Umbilical cord (tissue), 2 donors: ENCODE data around the gene CHCHD10. TPM values are rescaled to one million over a fixed set of nuclear protein-coding genes. Genes with fewer than 3 reads are reported as not detected.

Source experiments
- DNase-seq: peaks from one replicate; pipeline ENCODE4 v3.0.0-alpha.2; 2015; ENCODE audit warnings: low spot score
- total RNA-seq: library from RNA; depleted of rRNA; stranded (reverse); fragments of >200 nt; gene quantifications from one replicate; pipeline ENCODE4 v1.2.3, GENCODE V29; 2014; ENCODE audit warnings: low replicate concordance; ENCODE audit not compliant: insufficient read depth

The CHCHD10 gene
- total RNA-seq, 1 donor from 2014 or later: not detected

DNA sequence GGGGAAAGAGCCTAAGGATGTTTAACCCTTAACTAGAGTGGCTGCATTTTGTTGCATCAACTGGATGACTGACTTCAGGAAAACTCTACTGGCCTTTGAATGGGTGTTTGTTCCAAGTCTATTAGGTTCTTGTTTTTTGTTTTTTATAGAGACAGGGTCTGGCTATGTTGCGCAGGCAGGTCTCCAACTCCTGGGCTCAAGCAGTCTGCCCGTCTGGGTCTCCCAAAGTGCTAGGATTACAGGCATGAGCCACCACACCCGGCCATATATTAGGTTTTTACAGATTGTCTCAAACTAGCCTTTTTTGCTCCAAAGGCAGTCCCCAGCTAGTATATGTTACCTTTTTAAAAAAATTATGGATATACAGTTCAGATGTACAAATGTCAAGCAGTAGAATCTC is 20.1 kb upstream of the CHCHD10 start:
- peak; percentile 53 for DNase-seq

DNA sequence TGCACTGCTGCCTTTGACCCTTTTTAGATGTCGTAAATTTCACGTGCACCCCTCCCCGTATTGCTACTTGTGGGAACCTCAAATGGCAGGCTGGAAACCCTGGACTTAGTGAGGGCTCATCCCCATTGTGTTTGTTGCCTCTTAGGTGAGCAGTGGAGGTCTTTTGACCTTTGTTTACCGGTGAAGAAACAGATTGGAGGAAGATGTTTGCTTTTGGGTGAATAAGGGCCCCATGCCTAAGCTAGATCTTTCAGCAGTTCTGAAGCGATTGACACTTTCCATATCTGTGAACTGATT is 19.8 kb upstream of the CHCHD10 start:
- no peak for DNase-seq

DNA sequence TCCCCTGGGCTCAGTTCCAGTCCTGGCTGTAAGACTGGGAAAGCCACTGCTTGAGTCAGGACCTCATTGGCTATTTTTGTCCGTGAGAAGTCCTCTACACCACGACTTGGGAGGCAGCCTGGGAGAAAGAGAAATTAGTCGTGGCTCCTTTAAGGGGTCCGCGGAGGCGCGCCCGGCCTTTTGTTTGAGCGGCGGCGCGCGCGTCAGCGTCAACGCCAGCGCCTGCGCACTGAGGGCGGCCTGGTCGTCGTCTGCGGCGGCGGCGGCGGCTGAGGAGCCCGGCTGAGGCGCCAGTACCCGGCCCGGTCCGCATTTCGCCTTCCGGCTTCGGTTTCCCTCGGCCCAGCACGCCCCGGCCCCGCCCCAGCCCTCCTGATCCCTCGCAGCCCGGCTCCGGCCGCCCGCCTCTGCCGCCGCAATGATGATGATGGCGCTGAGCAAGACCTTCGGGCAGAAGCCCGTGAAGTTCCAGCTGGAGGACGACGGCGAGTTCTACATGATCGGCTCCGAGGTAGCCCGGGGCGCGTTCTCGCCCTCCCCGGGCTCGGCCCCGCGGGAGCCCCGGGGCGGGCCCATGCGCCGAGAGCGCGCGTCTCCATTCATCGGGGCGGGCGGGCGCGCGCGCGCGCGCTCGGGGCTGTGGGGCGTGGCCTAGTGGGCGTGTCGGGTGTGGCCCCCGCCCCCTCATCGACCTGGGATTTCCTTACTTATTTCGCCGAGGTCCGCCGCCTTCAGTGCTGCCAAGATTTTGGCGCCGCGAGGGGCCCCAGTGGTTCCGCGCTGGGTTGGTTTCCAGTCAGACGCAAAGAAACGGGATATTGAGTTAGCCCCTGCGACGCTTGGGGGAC is 19.2 kb upstream of the CHCHD10 start, which contains the start of gene SMARCB1:
Gene SMARCB1 (plus strand): TSS at position 215 of the 848 bp plus-strand sequence. CDS start 204 bp downstream, at position 419.
- DNase-seq: peak; percentile 95

DNA sequence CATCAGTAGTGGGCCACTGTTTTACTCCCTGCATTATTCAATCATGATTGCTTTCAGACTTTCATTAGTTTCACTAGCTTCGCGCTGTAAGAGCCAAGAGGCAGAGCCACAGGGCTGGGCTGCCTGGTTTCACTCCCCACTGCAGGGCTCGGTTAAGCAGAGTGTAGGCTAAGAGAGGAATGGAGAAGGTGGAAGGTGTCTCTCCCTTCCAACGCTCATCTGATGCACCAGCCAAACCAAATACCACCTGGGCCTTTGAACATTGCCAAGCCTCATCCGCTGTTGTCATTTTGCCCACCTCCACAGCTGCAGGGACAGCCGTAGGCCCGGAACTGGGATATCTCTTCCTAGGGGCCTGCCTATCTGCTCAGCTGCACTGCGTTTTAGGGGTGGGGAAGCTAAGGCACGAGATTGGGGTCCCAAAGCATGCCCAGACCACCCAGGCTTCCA is 18.5 kb upstream of the CHCHD10 start:
- DNase-seq: no peak

DNA sequence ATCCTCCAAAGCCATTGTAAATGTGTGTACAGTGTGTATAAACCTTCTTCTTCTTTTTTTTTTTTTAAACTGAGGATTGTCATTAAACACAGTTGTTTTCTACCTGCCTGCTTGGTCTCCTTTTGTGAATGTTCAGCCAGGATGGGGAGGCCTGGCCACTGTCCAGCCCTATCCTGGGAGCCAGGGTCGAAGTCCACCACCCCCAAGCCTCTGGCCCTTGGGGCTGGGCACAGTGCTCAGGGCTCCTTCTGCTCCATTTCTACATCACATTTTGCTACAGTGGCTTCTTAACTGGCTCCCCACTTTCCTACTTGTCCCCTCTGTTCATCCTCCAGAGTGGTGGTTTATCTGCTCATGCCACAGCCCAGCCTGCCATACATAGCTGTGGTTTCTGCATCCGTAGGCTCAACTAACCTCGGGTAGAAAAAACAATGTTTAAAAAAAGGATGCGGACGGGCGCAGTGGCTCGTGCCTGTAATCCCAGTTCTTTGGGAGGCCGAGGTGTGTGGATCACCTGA is 16.5 kb upstream of the CHCHD10 start:
- no peak for DNase-seq

DNA sequence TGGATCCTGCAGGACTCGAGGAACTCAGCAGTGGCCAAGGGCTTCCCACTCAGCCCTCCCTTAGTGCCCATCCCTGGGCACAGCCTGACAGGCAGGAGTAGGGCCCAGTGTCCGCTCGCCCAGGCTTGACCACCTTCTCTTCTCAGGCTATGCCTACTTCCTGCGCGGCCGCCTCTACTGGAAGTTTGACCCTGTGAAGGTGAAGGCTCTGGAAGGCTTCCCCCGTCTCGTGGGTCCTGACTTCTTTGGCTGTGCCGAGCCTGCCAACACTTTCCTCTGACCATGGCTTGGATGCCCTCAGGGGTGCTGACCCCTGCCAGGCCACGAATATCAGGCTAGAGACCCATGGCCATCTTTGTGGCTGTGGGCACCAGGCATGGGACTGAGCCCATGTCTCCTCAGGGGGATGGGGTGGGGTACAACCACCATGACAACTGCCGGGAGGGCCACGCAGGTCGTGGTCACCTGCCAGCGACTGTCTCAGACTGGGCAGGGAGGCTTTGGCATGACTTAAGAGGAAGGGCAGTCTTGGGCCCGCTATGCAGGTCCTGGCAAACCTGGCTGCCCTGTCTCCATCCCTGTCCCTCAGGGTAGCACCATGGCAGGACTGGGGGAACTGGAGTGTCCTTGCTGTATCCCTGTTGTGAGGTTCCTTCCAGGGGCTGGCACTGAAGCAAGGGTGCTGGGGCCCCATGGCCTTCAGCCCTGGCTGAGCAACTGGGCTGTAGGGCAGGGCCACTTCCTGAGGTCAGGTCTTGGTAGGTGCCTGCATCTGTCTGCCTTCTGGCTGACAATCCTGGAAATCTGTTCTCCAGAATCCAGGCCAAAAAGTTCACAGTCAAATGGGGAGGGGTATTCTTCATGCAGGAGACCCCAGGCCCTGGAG is 15.7 kb upstream of the CHCHD10 start:
- DNase-seq: no peak

DNA sequence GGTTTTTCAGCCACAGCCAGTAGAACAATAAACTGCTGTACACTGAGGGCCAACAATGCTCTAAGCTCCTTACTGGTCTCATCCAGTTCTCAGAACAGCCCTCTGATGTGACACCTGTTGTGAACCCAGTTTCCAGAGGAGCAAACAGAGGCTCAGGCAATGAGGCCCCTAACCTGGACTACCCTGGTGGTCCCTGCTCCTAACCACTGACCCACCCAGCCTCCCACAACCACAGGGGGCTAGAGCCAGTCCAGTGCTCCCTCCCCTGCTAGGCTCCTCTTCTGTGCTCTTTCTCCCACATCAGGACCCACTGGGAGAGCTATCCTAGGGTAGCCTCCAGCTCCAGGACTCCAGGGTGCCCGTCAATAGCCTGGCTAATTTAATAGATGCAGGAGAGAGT is 14.9 kb upstream of the CHCHD10 start:
- DNase-seq: no peak

DNA sequence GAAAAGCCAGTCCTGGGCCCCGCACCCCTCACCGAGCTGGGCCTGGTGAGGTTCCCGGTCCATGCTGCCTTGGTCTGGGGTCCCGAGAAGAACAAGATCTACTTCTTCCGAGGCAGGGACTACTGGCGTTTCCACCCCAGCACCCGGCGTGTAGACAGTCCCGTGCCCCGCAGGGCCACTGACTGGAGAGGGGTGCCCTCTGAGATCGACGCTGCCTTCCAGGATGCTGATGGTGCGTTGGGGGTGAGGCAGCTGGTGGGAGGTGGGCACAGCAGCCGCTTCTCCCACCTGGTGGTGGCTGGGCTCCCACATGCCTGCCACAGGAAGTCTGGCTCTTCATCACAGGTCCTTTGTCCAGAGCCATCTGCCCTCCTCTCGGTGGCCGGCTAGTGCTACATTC is 14.5 kb upstream of the CHCHD10 start:
- no peak for DNase-seq

DNA sequence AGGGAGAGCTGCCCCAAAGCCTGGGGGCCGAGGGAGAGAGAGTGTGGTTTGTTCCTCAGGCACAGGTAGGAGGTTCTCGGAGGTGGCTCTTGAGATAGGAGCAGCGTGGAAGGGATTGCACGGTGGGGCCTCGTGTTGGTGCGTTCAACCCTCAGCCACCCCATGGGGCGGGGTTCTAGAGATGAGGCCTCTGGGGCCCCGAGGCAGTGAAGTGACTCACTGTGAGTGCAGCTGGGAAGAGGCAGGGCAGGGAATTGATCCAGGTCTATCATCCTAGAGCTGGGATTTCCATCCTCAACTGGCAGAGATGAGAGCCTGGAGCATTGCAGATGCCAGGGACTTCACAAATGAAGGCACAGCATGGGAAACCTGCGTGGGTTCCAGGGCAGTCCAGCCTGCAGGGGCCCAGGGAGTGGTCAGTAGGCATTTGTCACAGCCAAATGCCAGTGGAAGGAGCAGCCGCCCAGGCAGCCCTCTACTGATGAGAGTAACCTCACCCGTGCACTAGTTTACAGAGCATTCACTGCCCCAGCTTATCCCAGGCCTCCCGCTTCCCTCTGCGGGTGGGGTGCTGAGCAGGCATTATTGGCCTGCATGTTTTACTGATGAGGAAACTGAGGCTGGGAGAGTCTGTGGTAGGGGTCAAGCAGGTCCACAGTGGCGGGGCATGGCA is 13.9 kb upstream of the CHCHD10 start:
- peak; percentile 93 for DNase-seq

DNA sequence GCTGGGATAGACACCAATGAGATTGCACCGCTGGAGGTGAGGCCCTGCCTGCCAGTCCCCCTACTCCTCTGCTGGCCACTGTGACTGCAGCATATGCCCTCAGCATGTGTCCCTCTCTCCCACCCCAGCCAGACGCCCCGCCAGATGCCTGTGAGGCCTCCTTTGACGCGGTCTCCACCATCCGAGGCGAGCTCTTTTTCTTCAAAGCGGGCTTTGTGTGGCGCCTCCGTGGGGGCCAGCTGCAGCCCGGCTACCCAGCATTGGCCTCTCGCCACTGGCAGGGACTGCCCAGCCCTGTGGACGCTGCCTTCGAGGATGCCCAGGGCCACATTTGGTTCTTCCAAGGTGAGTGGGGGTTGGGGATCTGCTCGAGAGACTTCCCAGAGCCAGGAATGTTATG is 13.3 kb upstream of the CHCHD10 start:
- DNase-seq: no peak

DNA sequence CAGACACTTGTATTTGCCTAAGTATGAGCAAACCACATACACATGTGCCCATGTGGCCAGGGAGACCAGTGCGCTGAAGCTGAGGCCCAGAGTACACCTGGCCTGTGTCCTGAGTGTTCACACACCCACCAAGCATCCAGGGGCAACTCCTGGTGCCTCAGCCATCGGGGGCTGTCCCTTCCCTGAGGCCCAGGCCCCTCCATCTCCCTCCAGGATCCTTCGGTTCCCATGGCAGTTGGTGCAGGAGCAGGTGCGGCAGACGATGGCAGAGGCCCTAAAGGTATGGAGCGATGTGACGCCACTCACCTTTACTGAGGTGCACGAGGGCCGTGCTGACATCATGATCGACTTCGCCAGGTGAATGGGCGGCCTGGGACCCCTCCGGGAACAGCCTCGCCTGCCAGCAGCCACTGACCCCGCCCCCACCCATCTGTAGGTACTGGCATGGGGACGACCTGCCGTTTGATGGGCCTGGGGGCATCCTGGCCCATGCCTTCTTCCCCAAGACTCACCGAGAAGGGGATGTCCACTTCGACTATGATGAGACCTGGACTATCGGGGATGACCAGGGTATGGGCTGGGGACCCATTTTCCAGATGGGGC is 12.5 kb upstream of the CHCHD10 start:
- DNase-seq: no peak

DNA sequence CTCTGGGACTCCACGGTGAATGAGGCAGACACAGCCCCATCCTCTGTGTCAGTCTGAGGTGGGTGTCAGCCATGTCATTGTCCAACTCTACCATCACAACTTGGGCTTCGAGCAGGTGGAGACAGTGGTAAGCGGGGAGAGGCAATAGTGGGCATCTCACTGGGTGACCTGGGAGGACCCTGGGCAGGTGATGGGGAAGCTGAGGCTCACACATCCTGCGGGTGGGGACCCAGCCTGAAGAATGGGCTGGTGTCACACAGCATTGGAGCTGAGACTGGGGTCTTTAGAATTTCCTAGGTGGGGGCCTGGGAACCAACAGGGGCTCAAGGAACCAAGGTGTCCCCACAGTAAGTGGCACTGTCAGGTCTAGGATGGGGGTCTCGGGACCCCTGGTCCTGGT is 12.0 kb upstream of the CHCHD10 start:
- DNase-seq: no peak

DNA sequence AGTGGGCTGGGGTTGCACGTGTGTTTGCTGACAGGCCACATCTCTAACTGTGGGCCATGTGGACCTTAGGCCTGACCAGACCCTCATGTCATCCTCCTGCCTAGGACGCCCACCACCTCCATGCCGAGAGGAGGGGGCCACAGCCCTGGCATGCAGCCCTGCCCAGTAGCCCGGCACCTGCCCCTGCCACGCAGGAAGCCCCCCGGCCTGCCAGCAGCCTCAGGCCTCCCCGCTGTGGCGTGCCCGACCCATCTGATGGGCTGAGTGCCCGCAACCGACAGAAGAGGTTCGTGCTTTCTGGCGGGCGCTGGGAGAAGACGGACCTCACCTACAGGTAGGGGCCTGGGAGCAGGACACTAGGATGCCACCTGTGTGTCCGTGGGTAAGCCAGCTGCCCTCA is 11.3 kb upstream of the CHCHD10 start:
- no peak for DNase-seq

DNA sequence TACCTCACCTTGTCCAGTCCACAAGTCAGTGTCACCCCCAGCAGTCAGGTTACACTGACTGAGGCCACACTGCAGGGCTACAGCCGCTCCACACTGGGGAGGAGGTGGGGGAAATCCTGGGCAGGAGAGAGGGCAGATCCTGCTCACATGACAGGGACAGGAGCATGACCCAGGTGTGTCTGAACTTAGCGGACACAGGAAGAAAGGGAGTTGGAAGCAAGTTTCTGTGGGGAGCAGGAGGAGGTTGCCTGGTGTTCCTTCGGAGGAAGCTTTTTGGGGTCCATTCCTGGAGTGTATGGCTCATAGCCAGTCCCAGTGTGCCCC is 10.8 kb upstream of the CHCHD10 start:
- DNase-seq: no peak

DNA sequence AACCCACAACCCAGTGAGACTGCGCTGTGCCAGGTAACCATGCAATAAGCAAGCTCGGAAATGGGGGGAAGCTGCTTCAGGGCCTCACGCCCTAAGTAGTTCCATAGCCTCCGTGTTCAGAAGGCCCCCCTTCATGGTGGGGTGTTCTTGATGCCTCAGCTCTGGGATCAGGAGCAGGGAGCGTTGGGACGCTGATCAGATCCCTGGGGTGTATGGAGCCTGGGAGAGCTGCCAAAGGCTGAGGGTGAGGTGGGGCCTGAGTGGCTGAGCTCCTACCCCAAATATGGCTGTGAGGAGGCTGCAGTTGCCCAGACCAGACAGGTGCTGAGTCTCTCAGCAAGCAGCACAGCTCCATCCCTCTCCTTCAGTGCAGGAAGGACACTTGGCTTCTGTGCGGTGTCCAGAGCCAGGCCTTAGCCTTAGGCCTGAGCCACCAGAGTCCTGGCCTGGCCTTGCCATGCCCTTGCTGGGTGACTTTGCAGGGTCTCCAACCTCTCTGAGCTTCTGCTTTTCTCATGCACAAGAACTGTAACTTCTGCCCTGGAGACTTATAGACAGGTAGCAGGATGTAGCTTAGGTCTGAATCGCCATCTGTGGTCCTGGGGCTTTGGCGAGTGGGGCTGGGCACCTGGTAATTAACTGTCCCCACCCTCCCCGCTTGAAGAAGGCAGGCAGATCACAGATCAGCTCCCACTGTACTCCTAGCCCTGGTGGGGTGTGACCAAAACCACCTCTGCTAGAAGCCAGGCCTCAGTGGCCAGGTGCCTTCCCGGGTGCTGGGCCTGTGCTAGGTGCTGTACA is 10.2 kb upstream of the CHCHD10 start:
- peak; percentile 54 for DNase-seq

DNA sequence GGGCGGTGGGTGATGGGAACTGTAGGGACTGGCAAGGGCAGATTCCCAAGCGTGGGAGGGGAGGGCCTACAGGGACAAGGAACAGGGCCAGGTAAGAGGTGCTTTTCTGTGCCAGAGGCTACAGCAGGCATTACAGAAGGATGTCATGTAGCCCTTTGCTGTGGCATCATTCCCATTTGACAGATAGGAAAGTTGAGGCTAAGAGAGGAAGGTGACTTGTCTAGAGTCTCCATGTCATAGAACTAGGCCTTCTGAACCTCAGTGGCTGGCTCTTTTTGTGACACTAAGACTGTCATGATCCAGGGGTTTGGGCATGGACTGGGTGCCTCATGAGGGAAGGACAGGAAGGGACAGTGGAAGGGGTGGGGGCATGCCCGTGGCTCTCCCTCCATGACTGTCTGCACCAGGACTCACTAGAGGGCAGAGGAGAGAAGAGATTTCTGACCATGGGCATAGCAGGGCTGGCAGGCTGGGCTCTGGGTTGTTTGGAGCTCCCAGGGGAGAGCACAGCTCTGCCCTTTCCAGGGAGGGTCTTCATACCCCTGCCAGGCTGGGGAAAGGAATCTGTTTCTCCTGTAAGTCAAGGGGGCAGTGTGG is 8.1 kb upstream of the CHCHD10 start:
- DNase-seq: no peak

DNA sequence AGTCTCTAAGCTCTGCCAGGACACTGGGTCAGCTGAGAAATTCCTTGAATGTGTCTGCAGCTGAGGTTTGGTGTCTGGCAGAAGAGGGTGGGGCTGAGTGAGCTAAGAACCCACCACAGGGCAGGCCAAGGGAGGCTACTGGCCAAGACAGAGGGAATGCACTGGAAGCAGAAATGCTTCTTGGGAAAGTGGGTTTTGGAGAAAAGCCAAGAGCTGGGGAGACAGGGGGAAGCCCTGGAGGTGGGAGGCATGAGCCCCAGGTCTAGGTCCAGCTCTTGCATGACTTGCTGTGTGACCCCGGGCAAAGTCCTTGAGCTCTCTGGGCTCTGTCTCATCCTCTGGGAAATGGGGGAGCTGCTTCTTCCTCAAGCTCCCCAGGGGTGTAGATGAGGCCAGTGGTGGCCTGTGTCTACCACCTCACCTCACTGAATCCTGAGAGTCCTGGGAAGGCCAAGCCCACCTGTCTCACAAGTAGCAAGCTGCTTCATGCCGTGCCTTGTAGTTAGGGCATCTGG is 7.2 kb upstream of the CHCHD10 start:
- DNase-seq: peak; percentile 86

DNA sequence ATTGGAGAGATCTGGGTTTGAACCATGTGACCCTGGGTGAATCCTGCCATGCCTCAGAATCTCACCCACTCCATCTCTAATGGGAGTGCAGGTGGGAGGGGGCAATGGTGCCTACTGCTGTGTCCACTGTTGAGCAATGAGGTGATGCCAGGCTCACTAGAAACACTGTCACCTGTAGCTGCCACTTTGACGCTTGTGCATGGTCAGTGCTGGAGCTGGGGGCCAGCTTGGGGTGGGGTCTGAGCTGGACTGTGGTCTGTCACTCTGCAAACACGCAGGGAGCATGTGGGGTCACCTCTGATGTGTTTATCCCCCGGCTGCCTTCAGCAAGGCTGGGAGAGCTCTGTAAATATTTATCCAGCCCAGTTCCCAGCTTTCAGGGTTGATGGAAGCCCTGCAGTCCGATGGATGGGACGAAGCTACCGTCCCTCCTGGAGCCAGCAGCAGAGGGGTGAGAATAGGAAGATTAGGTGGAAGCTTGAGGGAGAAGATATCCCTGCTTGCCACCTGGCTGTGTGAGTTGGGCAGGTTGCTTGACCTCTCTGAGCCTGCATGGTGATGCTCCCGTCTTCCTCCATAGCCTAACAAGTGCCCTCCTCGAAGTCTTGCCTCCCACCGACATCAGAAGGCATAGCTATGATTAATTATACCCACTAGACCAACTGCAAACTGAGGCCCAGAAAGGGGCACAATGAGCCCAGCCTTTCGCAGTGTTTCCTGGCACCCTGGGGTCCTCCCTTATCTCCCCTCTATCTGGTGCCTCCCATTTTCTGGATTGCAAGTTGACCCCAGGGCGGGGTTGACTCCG is 6.5 kb upstream of the CHCHD10 start:
- DNase-seq: no peak

DNA sequence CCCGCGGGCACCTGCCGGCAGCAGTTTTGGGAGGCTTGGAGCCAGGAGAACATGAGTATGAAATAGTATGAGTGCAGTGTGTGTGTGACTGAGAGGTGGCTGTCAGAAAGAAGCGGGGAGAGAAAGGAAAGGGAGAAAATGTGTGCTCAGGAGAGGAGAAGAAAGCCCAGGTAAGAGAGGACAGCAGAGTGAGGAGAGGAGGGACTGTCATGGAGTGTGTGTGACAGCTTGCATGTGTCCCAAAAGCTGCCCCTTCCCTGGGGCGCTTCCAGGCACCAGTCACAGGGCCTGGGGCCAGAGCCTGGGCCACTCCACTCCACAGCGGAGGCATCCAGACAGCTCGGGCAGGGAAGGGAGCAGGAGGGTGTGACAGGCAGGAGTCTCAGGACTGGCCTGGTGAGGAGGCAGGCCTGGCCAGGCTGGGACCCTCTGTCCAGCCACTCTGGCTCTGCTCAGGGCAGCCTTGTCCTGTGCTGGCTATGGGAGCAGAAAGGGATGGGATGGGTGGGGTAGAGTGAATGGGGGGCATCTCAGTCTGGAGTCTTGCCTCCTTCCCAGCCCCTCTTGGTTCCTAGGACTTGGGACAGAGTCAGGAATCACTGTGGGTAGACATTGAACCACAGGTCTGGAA is 5.8 kb upstream of the CHCHD10 start:
- no peak for DNase-seq
